Measurements from ENCODE around the gene TAF11L7. TPM values are rescaled to one million over a fixed set of nuclear protein-coding genes. Genes with fewer than 3 reads are reported as not detected.
"Not testable (repeated sequence)": the region's sequence is repeated elsewhere in the genome, so short reads cannot be mapped to it uniquely, and the experiment has no call there.

The TAF11L7 gene
- total RNA-seq, 3 donors from 2014 or later (not counting 1 experiment from before 2014, with no cell fraction given) = not detected

DNA sequence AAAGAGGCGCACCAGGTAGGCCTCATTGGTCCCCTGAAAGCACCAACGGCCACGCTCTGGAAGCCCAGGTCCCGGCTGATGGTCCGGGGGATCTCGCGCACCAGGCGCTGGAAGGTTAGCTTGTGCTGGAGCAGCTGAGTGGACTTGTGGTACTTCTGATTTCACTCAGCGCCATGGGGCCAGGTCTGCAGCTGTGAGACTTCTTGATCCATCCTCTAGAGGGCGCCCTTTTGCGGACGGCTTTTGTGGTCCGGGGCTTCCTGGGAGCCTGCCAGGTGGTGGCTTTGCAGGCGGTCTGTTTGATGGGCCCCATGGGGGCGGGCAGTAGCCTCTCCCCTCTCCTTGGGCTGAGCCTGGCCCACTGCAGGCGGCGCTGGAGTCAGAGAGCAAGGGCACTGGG, 35.1 kb upstream of the TAF11L7 start:
- Histone ChIP-seq H3K4me3 (ENCODE audit: low read length) (no peak overlapping the region), H3K27me3 (ENCODE audit: control insufficient read depth, insufficient read depth, low read length) (no peaks in the 10 kb centered on the region), H3K27ac (ENCODE audit: low read length) (no peak overlapping the region), H3K36me3 (ENCODE audit: control insufficient read depth, insufficient read depth, low read length) (no peaks in the 10 kb centered on the region), H3K4me1 (ENCODE audit: control insufficient read depth, insufficient read depth, low read length) (no peaks in the 10 kb centered on the region), H3K9me3 (ENCODE audit: control insufficient read depth, insufficient read depth, low read length) (no peaks in the 10 kb centered on the region)
- WGBS (ENCODE audit: insufficient coverage) = 90% methylated on average over 17 of the region's 17 CpGs
- no peaks in the 10 kb centered on the region for H3K36me3 Mint-ChIP-seq
- ATAC-seq (no peak), DNase-seq (no peak)
- no peaks in the 10 kb centered on the region for H3K27me3 Mint-ChIP-seq (ENCODE audit: low read depth in 2 of 2)
- TF ChIP-seq, protein P1, sequence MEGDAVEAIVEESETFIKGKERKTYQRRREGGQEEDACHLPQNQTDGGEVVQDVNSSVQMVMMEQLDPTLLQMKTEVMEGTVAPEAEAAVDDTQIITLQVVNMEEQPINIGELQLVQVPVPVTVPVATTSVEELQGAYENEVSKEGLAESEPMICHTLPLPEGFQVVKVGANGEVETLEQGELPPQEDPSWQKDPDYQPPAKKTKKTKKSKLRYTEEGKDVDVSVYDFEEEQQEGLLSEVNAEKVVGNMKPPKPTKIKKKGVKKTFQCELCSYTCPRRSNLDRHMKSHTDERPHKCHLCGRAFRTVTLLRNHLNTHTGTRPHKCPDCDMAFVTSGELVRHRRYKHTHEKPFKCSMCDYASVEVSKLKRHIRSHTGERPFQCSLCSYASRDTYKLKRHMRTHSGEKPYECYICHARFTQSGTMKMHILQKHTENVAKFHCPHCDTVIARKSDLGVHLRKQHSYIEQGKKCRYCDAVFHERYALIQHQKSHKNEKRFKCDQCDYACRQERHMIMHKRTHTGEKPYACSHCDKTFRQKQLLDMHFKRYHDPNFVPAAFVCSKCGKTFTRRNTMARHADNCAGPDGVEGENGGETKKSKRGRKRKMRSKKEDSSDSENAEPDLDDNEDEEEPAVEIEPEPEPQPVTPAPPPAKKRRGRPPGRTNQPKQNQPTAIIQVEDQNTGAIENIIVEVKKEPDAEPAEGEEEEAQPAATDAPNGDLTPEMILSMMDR (IDR thresholded peaks at IDR 0.05) = no peak
- no peak overlapping the region for H3K27ac Mint-ChIP-seq
- H3K4me3 Mint-ChIP-seq = no peak overlapping the region
- H3K9me3 Mint-ChIP-seq = peaks cover 9 to 17% of the 10 kb centered on the region in 2 donors
- H3K4me1 Mint-ChIP-seq = no peaks in the 10 kb centered on the region
- intact Hi-C loops (cut with micrococcal nuclease) = no loop called here

DNA sequence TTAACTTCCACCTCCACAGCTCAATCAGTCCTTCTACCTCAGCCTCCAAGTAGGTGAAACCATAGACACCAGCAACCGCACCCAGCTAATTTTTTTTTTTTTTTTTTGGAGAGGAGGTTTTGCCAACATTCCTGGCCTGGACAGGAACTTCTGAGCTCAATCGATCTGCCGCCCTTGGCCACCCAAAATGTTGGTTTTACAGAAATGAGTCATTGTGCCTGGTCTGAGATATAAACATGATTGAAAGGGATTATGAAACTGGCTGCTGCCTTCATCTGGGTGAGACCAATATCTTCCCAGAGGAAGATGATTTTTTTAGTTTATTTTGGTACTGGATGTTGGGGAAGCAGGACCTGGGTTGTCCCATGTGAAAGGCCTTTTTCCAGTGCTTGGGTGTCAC, 33.8 kb upstream of the TAF11L7 start:
- Histone ChIP-seq H3K9me3 (ENCODE audit: control insufficient read depth, insufficient read depth, low read length) (no peaks in the 10 kb centered on the region), H3K27ac (ENCODE audit: low read length) (no peak overlapping the region), H3K4me3 (ENCODE audit: low read length) (no peak overlapping the region), H3K4me1 (ENCODE audit: control insufficient read depth, insufficient read depth, low read length) (no peaks in the 10 kb centered on the region), H3K27me3 (ENCODE audit: control insufficient read depth, insufficient read depth, low read length) (no peaks in the 10 kb centered on the region), H3K36me3 (ENCODE audit: control insufficient read depth, insufficient read depth, low read length) (no peaks in the 10 kb centered on the region)
- Mint-ChIP-seq H3K27ac (no peak overlapping the region), H3K27me3 (ENCODE audit: low read depth in 2 of 2) (no peaks in the 10 kb centered on the region), H3K9me3 (peaks cover 9 to 19% of the 10 kb centered on the region in 2 donors), H3K36me3 (no peaks in the 10 kb centered on the region), H3K4me3 (no peak overlapping the region), H3K4me1 (no peaks in the 10 kb centered on the region)
- DNase-seq (no peak), ATAC-seq (no peak)
- 96% methylated on average over 3 of the region's 3 CpGs for WGBS (ENCODE audit: insufficient coverage)
- TF ChIP-seq, protein P1 (IDR thresholded peaks at IDR 0.05) = no peak
- intact Hi-C loops (cut with micrococcal nuclease) = no loop called here

DNA sequence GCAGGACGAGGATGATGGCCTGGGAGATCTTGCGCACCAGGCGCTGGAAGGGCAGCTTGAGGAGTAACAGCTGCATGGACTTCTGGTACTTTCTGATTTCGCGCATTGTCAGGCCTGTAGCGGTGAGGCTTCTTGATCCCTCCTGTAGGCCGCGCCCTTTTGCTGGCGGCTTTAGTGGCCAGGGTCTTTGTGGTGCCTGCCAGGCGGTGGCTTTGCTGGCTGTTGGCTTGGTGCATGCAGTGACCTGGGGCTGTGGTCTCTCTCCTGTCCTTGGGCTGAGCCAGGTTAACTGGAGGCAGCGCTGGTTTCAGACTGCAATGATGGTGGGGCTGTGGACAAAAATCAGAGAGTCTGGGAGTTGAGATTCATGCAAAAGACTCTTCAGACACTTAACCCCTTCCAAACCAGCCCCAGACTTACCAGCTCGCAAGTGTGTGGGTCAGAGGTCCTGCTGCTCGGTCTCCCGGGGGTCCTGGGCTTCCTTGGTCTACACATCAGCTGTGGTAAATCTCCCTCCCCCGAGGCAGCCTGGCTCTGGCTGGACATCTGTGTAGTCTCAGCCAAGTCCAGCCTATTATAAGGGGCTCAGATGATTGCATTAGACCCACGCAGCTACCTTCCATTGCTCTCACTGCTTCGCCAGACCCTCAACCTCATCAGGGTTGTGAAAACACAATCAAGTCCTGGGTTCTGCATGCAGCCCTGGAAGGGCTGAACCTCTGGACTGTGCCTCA, 29.5 kb upstream of the TAF11L7 start:
- H3K4me3 ChIP-seq (ENCODE audit: low read length) = no peak overlapping the region
- H3K27me3 Mint-ChIP-seq (ENCODE audit: low read depth in 2 of 2) = no peaks in the 10 kb centered on the region
- H3K36me3 Mint-ChIP-seq = no peaks in the 10 kb centered on the region
- H3K27ac Mint-ChIP-seq = no peak overlapping the region
- no peaks in the 10 kb centered on the region for H3K4me1 Mint-ChIP-seq
- intact Hi-C loops (cut with micrococcal nuclease) = no loop called here
- no peaks in the 10 kb centered on the region for H3K36me3 ChIP-seq (ENCODE audit: control insufficient read depth, insufficient read depth, low read length)
- ATAC-seq (no peak), DNase-seq (no peak)
- no peak overlapping the region for H3K27ac ChIP-seq (ENCODE audit: low read length)
- H3K4me3 Mint-ChIP-seq = no peak overlapping the region
- no peaks in the 10 kb centered on the region for H3K27me3 ChIP-seq (ENCODE audit: control insufficient read depth, insufficient read depth, low read length)
- no peaks in the 10 kb centered on the region for H3K9me3 ChIP-seq (ENCODE audit: control insufficient read depth, insufficient read depth, low read length)
- peaks cover 0 to 15% of the 10 kb centered on the region in 2 donors for H3K9me3 Mint-ChIP-seq
- TF ChIP-seq, protein P1 (IDR thresholded peaks at IDR 0.05) = no peak
- WGBS (ENCODE audit: insufficient coverage) = 91% methylated on average over 17 of the region's 17 CpGs
- no peaks in the 10 kb centered on the region for H3K4me1 ChIP-seq (ENCODE audit: control insufficient read depth, insufficient read depth, low read length)

DNA sequence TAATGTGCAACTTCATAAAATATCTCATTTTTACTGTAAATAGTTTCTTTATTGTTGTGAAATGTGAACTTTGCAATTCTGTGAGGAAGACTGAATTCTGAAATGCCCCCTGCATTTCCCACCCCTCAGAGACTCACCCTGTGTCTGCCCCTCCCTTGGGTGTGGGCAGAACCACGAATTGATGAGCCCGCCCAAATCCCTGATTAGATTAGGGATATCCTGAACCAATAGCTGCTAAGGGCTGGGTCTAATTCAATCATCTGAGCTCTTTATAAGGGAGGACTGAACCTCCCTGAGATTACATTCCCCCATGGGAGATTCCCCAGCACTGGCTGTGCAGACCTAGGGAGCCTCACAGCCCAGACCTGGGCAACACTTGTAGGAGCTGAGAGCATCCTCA, 24.5 kb upstream of the TAF11L7 start, which contains the start of gene TAF11L12:
Gene TAF11L12 (plus strand): TSS at position 301 of the 400 bp plus-strand sequence.
- ATAC-seq; H3K4me3 ChIP-seq (ENCODE audit: low read length); DNase-seq; H3K27me3 Mint-ChIP-seq (ENCODE audit: low read depth in 2 of 2); H3K27ac ChIP-seq (ENCODE audit: low read length); H3K27ac Mint-ChIP-seq; H3K27me3 ChIP-seq (ENCODE audit: control insufficient read depth, insufficient read depth, low read length); H3K4me1 Mint-ChIP-seq; H3K4me1 ChIP-seq (ENCODE audit: control insufficient read depth, insufficient read depth, low read length); H3K36me3 ChIP-seq (ENCODE audit: control insufficient read depth, insufficient read depth, low read length); H3K36me3 Mint-ChIP-seq; intact Hi-C loops (cut with micrococcal nuclease); H3K4me3 Mint-ChIP-seq; H3K9me3 ChIP-seq (ENCODE audit: control insufficient read depth, insufficient read depth, low read length): not testable (repeated sequence)
- peaks cover 0 to 20% of the 10 kb centered on the region in 2 donors for H3K9me3 Mint-ChIP-seq
- WGBS (ENCODE audit: insufficient coverage) = 75% methylated on average over 2 of the region's 2 CpGs

DNA sequence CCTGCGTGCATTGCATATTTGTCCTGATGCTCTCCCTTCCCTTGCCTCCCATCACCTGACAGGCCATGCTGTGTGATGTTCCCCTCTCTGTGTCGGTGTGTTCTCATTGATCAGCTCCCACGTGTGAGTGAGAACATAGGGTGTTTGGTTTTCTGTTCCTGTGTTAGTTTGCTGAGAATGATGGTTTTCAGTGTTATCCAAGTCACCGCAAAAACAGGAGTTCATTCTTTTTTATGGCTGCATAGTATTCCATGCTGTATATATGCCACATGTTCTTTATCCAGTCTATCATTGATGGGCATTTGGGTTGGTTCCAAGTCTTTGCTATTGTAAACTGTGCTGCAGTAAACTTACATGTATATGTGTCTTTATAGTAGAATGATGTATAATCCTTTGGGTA, 21.9 kb upstream of the TAF11L7 start:
- not testable (repeated sequence) for H3K27me3 Mint-ChIP-seq (ENCODE audit: low read depth in 2 of 2)

More for the DNA sequence above, 21.9 kb upstream of the TAF11L7 start:
- DNase-seq; H3K27me3 ChIP-seq (ENCODE audit: control insufficient read depth, insufficient read depth, low read length); H3K27ac Mint-ChIP-seq; H3K4me1 Mint-ChIP-seq; H3K36me3 Mint-ChIP-seq; H3K4me3 ChIP-seq (ENCODE audit: low read length); H3K9me3 ChIP-seq (ENCODE audit: control insufficient read depth, insufficient read depth, low read length); intact Hi-C loops (cut with micrococcal nuclease); H3K36me3 ChIP-seq (ENCODE audit: control insufficient read depth, insufficient read depth, low read length); H3K27ac ChIP-seq (ENCODE audit: low read length); ATAC-seq; H3K4me3 Mint-ChIP-seq; H3K4me1 ChIP-seq (ENCODE audit: control insufficient read depth, insufficient read depth, low read length): not testable (repeated sequence)
- peaks cover 3 to 18% of the 10 kb centered on the region in 2 donors for H3K9me3 Mint-ChIP-seq
- 82% methylated on average over 3 of the region's 4 CpGs for WGBS (ENCODE audit: insufficient coverage)
